Thyroid gland (tissue), 4 donors: ENCODE data around the gene MYLK. TPM values are rescaled to one million over a fixed set of nuclear protein-coding genes. Genes with fewer than 3 reads are reported as not detected.

Source experiments
- DNase-seq, 2 donors: peaks; one replicate each; pipeline ENCODE4 v3.0.0-alpha.2; 2019
- H3K27ac ChIP-seq, 3 donors: fragments of 200-600 bp; sonication (generic); 1 replicate in 2 of 3; 2 replicates in 1 of 3; pipeline ENCODE4 v1.5.1; 2016 to 2019; ENCODE audit warnings: mild to moderate bottlenecking in 1 of 3, moderate library complexity in 1 of 3
- H3K27me3 ChIP-seq: fragments of 200-600 bp; sonication (generic); one replicate; pipeline ENCODE4 v1.5.1; 2019
- H3K36me3 ChIP-seq, 2 donors: fragments of 200-600 bp; sonication (generic); one replicate each; pipeline ENCODE4 v1.5.1; 2016 to 2019
- H3K4me1 ChIP-seq, 2 donors: fragments of 200-600 bp; sonication (generic); one replicate each; pipeline ENCODE4 v1.5.1; 2017 to 2019
- H3K4me3 ChIP-seq, 3 donors: fragments of 200-600 bp; sonication (generic); replicated peaks in 1 of 3; 1 replicate in 2 of 3; 2 replicates in 1 of 3; pipeline ENCODE4 v1.5.1; 2016; ENCODE audit warnings: mild to moderate bottlenecking in 1 of 3
- H3K9me3 ChIP-seq: fragments of 200-600 bp; sonication (generic); one replicate; pipeline ENCODE4 v1.5.1; 2017
- CTCF ChIP-seq, 6 experiments: fragments of 200-600 bp in 3 of 6; fragments of 450-650 bp in 3 of 6; sonication (generic) in 3 of 6; IDR thresholded peaks; one replicate each; pipeline ENCODE4 v1.5.1; 2016 to 2019; ENCODE audit warnings: antibody characterized with exemption in 6 of 6, mild to moderate bottlenecking in 2 of 6, inconsistent platforms in 1 of 6, moderate library complexity in 1 of 6
- POLR2A ChIP-seq, 2 donors: fragments of 450-650 bp; IDR thresholded peaks; one replicate each; pipeline ENCODE4 v1.6.1; 2017; ENCODE audit warnings: antibody characterized with exemption in 2 of 2, mild to moderate bottlenecking in 2 of 2, moderate library complexity in 1 of 2
- WGBS, 2 donors: methylation state at CpG; one replicate each; pipeline ENCODE4 v1.1.5; 2017; 5-methylcytosine and 5-hydroxymethylcytosine counted together
- intact Hi-C: fragments of 100-400 bp; cut with DNase I; formaldehyde crosslinking; loops from one replicate; pipeline ENCODE4 v1.15.1; 2023
- total RNA-seq, 4 donors: library from RNA; depleted of rRNA; stranded (reverse); fragments of >200 nt; gene quantifications; one replicate each; pipeline ENCODE4 v1.2.3, GENCODE V29; 2016

MYLK gene
- total RNA-seq, 4 donors from 2014 or later: 28.9 to 51.2 (median 37.4) TPM

- DNase-seq: no peak
- H3K27me3 ChIP-seq: no peaks in the 10 kb centered on the region
- no peak for TF ChIP-seq CTCF (IDR thresholded peaks at IDR 0.05)
- no peak for TF ChIP-seq POLR2A (IDR thresholded peaks at IDR 0.05)
- H3K9me3 ChIP-seq: no peaks in the 10 kb centered on the region
- intact Hi-C loops: no loop called here
- H3K4me1 ChIP-seq: peaks cover 12 to 21% of the 10 kb centered on the region in 2 donors
- WGBS, 2 donors: 55 to 73% methylated on average over 4 of the region's 4 CpGs
- no peak overlapping the region for H3K4me3 ChIP-seq
- no peaks in the 10 kb centered on the region for H3K36me3 ChIP-seq
- no peak overlapping the region for H3K27ac ChIP-seq
Measured at GRCh38 chr3:123684209-123684608, 199.9 kb downstream of the MYLK start.

GRCh38 chr3:123683505-123684154 is 200.5 kb downstream of the MYLK start:
- Histone ChIP-seq H3K27me3 (no peaks in the 10 kb centered on the region), H3K4me1 (peaks cover 9 to 15% of the 10 kb centered on the region in 2 donors), H3K9me3 (no peaks in the 10 kb centered on the region), H3K4me3 (no peak overlapping the region), H3K27ac (no peak overlapping the region), H3K36me3 (no peaks in the 10 kb centered on the region)
- 52 to 67% methylated on average over 10 of the region's 10 CpGs for WGBS, 2 donors
- no peak for TF ChIP-seq POLR2A (IDR thresholded peaks at IDR 0.05)
- no peak for TF ChIP-seq CTCF (IDR thresholded peaks at IDR 0.05)
- DNase-seq: peak; percentile 23 to 25
- intact Hi-C loops: no loop called here

GRCh38 chr3:123682781-123683504 is 201.2 kb downstream of the MYLK start:
- intact Hi-C loops: no loop called here
- TF ChIP-seq CTCF (IDR thresholded peaks at IDR 0.05): no peak
- TF ChIP-seq POLR2A (IDR thresholded peaks at IDR 0.05): no peak
- no peak overlapping the region for H3K27ac ChIP-seq
- H3K4me1 ChIP-seq: peaks cover 8 to 11% of the 10 kb centered on the region in 2 donors
- no peaks in the 10 kb centered on the region for H3K36me3 ChIP-seq
- no peak overlapping the region for H3K4me3 ChIP-seq
- no peaks in the 10 kb centered on the region for H3K9me3 ChIP-seq
- WGBS, 2 donors: 81 to 86% methylated on average over 5 to 9 of the region's 10 CpGs
- no peak for DNase-seq
- H3K27me3 ChIP-seq: no peaks in the 10 kb centered on the region

- no peak for DNase-seq
- 91 to 96% methylated on average over 6 of the region's 6 CpGs for WGBS, 2 donors
- Histone ChIP-seq H3K4me3 (no peak overlapping the region), H3K4me1 (peaks cover 8 to 11% of the 10 kb centered on the region in 2 donors), H3K36me3 (no peaks in the 10 kb centered on the region), H3K9me3 (no peaks in the 10 kb centered on the region), H3K27me3 (no peaks in the 10 kb centered on the region), H3K27ac (no peak overlapping the region)
- intact Hi-C loops: no loop called here
- TF ChIP-seq CTCF (IDR thresholded peaks at IDR 0.05) (no peak), POLR2A (IDR thresholded peaks at IDR 0.05) (no peak)
Measured at GRCh38 chr3:123682302-123682701, 201.8 kb downstream of the MYLK start.
